Measurements from ENCODE around the gene PPP1R9B.

PPP1R9B gene

GRCh38 chr17:50096758-50097157 lies 53.7 kb downstream of the PPP1R9B start:
- H3K36me3 ChIP-seq (ENCODE audit: control insufficient read depth, insufficient read depth, low read length): no peaks in the 10 kb centered on the region; the same call in none of the 2 replicates
- no peak for TF ChIP-seq CTCF (IDR thresholded peaks at IDR 0.05; ENCODE audit: insufficient read depth, low read length, poor library complexity, severe bottlenecking)
- H3K4me3 ChIP-seq (replicated peaks; ENCODE audit: low read depth, low read length): no peak overlapping the region
- no peaks in the 10 kb centered on the region for H3K27me3 ChIP-seq (replicated peaks; ENCODE audit: control insufficient read depth, insufficient read depth, low read length)
- no peak for DNase-seq (ENCODE audit: extremely low read depth, insufficient read length)

DNA sequence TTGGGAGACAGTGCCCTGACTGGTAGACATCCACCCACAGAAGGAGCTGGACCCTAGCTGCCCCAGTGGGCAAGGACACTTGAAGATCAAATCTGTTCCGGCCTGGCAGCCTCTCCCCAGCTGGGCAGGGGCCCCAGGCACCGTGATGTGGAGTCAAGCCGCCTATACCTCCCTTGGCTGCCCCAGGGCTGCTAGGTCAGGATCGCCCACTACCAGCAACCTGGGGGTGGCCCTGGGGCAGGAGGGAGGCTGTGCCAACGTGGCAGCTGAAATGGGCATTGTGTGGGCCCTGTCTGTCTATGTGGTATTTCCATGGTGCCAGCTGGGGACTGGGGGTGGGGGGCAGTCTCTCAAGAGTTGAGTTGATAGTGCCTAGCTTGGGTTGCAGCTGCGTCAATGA lies 54.4 kb downstream of the PPP1R9B start:
- Histone ChIP-seq H3K36me3 (ENCODE audit: control insufficient read depth, insufficient read depth, low read length) (no peaks in the 10 kb centered on the region; the same call in none of the 2 replicates), H3K4me3 (replicated peaks; ENCODE audit: low read depth, low read length) (peak overlapping the region; percentile 84), H3K27me3 (replicated peaks; ENCODE audit: control insufficient read depth, insufficient read depth, low read length) (no peaks in the 10 kb centered on the region)
- DNase-seq (ENCODE audit: extremely low read depth, insufficient read length): no peak
- no peak for TF ChIP-seq CTCF (IDR thresholded peaks at IDR 0.05; ENCODE audit: insufficient read depth, low read length, poor library complexity, severe bottlenecking)

DNA sequence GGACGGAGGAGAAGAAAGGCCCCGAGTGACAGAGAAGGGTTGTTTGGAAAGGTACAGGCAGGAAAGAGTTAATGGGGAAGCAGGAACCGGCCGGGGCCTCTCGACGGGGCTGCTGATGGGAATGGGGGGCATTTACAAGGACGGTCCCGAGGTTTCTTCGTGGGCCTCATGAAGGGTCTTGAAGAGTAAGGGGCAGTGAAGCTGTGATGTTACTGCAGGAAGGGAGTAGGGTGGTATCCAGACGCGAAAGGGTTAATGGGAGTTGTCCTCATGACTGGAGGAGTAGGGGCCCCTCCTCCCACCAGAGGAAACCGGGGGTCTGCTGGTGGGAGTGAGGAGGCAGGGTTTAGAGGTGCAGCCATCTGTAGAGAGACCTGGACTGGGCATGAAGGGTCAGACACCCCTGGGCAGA lies 54.8 kb downstream of the PPP1R9B start:
- H3K4me3 ChIP-seq (replicated peaks; ENCODE audit: low read depth, low read length): peak overlapping the region; percentile 84
- no peak for DNase-seq (ENCODE audit: extremely low read depth, insufficient read length)
- no peaks in the 10 kb centered on the region; the same call in none of the 2 replicates for H3K36me3 ChIP-seq (ENCODE audit: control insufficient read depth, insufficient read depth, low read length)
- no peaks in the 10 kb centered on the region for H3K27me3 ChIP-seq (replicated peaks; ENCODE audit: control insufficient read depth, insufficient read depth, low read length)
- TF ChIP-seq CTCF (IDR thresholded peaks at IDR 0.05; ENCODE audit: insufficient read depth, low read length, poor library complexity, severe bottlenecking): no peak

GRCh38 chr17:50094753-50095619 lies 55.5 kb downstream of the PPP1R9B start, which contains the start of gene PDK2:
TSS of gene PDK2 (plus strand) at chr17:50095351. CDS start at chr17:50095436, 85 bp downstream.
- peak; percentile 95 for DNase-seq (ENCODE audit: extremely low read depth, insufficient read length)
- no peak for TF ChIP-seq CTCF (IDR thresholded peaks at IDR 0.05; ENCODE audit: insufficient read depth, low read length, poor library complexity, severe bottlenecking)
- no peaks in the 10 kb centered on the region for H3K27me3 ChIP-seq (replicated peaks; ENCODE audit: control insufficient read depth, insufficient read depth, low read length)
- H3K4me3 ChIP-seq (replicated peaks; ENCODE audit: low read depth, low read length): peak within 1 kb of the TSS; percentile 84
- no peaks in the 10 kb centered on the region; the same call in none of the 2 replicates for H3K36me3 ChIP-seq (ENCODE audit: control insufficient read depth, insufficient read depth, low read length)

DNA sequence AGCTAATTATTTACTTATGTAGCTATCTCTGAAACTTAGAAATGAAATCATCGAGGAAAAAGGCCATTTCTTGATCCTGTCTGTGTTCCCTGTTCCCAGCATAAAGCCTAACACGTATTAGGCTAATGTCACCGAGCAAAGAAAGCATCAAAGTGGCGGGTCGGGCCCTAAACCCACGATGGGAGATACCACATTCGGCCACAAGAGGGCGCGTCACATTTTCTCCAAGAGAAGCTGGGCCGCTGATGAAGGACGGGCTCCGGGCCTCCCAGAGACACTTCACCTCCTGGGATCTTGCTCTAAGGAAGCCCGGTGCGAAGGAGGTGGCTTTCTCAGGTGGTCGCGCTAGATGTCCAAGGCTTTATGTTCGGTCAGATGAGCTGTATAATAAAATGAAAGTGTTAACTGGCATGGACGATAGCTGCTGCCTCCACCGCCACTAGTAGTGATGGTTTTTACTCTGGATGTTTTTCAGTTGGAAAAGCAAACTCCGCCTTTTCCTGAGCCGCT lies 56.2 kb downstream of the PPP1R9B start:
- H3K36me3 ChIP-seq (ENCODE audit: control insufficient read depth, insufficient read depth, low read length): no peaks in the 10 kb centered on the region; the same call in none of the 2 replicates
- peak overlapping the region; percentile 84 for H3K4me3 ChIP-seq (replicated peaks; ENCODE audit: low read depth, low read length)
- TF ChIP-seq CTCF (IDR thresholded peaks at IDR 0.05; ENCODE audit: insufficient read depth, low read length, poor library complexity, severe bottlenecking): peak; percentile 88
- H3K27me3 ChIP-seq (replicated peaks; ENCODE audit: control insufficient read depth, insufficient read depth, low read length): no peaks in the 10 kb centered on the region
- peak; percentile 73 for DNase-seq (ENCODE audit: extremely low read depth, insufficient read length)
